GM19043 (cell line): ENCODE results near the gene FHOD3.

ENCODE experiments used
- ATAC-seq: cut with Tn5 transposase; IDR thresholded peaks from one replicate; pipeline ENCODE4 v1.9.1; 2021; ENCODE audit warnings: low read depth; ENCODE audit not compliant: unreplicated experiment

Gene FHOD3

DNA sequence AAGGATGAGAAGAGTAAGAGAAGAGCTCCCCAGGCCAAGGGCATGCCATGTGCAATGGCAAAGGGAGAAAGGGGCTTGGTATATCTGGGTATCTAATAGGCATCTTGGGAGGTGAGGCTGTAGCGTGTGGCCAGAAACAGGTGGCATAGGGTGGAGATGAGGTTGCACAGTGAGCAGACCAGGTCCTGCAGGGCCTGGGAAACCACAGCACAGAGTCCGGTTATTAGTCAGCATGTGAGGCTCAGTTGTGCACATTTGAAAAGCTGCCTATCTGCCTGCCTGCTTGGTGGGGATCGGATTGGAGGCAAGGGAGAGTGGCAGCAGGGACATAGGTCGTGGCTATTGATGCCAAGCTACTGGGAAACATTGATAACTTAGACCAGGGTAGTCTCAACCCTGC is 340.7 kb downstream of the FHOD3 start:
- peak; percentile 83 for ATAC-seq

DNA sequence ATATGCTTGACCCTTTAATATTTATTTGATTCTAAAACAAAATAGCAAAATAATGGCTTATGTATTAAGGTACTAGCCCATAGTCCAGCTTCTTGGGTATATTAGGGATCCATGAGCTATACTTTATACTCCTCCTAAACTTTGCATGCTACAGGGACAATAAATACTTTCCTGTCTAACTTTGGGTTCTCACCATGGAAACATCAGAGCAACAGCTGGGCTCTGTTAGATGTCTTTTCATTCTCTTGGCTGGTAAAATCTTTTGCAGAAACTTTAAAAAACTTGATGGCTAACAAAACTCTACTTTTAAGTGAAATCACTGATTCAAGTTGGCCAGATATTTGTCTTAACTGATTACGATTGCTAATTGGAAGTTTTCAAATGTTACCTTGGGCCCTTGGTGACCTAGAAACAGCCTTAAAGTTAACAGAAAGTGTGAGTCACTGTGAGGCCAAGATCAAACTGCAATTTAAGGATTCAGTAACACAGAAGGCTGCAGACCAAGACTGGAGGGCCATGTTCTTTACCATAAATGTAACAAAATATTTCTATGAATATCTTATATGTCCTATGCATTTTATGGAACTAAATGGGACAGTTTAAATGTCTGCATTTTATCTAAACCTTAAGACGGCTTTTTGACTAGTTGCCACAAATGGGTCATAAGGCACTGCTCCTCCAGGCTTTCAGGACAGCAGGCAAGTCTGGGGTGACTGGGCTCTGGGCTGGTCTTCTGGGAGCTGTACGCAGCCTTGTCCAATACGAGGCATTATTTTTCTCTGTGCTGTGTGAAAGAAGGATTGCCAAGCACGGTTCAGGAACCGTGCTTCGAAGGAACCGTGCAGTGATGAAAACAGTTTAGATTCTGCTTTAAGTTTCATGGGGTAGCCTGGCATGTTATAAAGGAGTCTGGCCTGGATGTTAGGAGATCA is 342.8 kb downstream of the FHOD3 start:
- ATAC-seq: no peak

DNA sequence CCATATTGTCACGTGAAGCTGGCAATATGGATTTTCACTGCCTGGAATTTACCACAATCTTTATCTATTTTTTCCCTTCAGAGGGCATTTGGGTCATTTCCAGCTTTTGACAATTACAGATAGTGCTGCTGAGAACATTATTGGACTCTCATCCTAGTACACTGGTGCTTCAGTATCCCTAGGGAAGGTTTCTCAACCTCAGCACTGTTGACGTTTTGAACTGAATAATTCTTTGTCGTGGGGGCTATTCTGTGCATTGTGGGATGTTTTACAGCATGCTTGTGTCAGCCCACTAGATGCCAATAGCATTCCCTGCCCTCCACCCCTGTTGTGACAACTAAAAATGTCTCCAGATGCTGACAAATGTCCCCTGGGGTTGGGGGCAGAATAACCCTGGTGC is 345.5 kb downstream of the FHOD3 start:
- ATAC-seq: no peak

DNA sequence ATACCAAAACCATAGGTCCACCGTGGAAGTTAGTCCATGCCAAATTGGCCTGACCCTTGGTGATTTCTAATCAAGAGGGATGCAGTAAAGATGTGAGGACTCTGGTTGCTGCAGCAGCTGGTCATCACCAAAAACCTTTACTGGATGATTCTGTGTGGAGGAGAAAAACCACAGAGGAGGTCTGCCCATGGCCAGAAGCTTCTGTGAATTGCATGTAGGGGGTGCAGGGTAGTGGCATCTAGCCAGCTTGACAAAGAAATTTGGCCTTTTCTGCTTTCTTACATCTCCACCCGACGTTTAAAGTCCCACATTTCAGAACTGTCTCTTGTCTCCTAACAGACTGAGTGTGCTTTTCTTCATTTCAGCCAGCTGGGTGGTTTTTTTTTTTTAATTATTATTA is 351.3 kb downstream of the FHOD3 start:
- no peak for ATAC-seq

DNA sequence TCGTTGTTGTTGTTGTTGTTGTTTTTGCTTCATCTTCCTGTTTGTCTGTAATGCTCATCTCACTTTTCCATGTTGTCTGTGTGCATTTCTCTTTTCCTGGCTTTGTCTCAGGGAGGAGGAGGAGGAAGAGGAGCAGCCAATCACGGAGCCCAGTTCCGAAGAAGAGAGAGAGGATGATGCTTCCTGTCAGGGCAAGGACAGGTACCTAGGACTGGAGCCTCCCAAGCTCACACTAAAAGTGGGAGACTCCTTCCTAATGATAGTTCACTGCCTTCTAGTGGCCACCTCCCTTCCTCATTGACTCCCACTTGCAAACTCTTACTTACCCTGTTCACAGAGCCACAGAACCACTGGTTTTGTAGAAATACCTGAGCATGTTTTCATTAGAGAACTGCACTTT is 351.7 kb downstream of the FHOD3 start:
- ATAC-seq: no peak

DNA sequence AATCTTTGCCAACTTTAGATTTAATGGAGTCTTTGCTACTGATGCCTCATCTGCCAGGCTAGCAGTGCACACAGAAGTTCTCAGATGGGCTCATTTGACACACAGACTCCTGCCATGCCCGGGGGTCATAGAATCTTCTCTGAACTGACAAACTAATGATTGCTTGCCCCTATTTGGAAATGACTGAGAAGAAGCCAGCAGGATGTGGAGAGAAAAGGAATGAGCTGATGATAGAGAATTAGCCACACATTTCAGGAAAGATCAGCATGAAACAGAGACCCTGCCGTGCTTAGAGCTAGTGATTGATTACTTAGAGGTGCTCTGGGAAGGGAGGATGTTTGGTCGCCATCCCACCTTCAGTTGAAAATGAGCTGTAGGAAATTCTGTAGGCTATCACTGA is 352.8 kb downstream of the FHOD3 start:
- ATAC-seq: no peak

DNA sequence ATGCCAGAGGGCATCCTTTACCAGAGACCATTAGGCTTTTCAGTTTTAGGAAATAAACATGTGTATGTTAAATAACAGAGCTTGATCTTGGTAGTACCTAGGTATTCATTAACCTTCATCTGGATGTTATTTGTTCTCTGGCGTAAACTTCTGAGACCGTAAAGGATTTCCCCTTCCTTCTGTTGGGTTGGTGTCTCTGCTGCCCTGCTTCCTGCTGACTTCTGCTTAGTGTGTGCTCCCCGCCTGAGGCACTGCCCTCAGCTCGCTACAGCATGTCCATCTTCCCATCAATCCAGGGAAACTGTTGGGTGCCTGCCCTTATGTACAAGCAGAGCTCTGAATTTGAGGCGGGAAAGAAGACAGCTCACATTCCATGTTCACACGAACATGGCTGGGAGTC is 353.4 kb downstream of the FHOD3 start:
- peak; percentile 84 for ATAC-seq

DNA sequence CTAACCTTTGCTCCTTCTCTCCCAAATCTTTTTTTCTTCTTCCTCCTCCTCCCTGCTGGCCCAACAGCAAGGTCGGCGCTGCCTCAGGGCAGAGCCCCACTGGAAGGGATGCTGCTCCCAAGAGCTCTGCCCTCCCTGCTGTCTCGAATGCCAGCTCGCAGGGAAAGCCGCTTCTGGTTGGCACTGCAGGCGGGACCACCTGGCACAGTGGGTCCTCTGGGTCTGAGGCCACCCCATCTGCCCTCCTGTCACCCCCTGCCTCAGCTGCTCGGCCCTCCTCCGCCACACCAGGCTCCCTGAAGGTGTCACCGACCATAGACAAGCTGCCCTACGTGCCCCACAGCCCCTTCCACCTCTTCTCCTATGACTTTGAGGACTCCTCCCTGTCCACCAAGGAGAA is 355.0 kb downstream of the FHOD3 start:
- ATAC-seq: no peak

DNA sequence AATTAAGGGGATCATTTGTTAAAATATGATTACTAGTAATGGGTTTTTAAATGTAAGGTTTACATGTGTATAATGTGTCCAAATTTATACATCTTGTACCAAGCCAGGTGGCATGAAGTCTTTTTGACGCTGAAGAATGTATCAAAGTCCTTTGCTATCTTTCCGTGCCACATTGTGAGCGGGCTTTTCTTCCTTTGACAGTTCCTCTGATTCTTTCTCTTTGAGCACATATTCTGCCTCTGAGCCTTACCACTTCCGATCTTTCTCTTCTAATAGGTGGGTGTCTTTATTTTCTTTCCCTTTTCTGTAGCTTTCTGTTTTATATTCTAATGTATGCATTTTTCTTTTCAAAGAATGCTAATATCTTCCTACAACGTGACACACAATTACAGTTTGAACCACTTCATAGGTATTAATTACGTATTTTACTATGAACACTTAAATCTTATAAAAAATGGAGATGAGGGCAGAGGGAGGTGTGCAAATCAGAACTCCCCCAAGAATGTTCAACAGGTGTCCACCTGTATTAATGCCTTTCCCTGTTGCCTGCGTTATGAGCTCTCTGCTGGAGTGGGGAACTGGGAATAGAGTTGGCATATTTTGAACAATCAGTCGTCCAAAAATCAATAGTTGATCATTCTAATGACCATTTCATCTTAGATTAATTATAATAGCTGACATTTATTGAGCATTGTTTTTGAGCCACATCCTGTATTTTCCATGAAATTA is 355.8 kb downstream of the FHOD3 start:
- ATAC-seq: no peak

DNA sequence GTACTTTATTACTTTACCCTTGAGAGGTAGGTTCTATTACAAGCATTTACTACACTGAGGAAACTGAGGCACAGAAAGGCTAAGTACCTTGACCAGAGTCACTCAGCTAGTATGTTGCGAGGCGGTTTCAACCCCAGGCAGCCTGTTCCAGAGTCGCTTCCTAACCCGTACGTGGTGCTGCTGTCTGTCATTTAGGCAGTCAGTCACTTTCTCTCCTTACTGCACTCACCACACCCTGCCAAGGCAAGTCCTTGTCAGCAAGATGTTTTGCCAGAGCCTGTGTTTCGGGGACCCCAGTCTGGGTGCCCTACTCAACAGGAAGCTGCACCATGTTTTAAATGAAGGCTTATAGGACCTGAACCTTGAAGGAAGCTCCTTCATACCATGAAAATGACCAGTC is 356.4 kb downstream of the FHOD3 start:
- no peak for ATAC-seq

DNA sequence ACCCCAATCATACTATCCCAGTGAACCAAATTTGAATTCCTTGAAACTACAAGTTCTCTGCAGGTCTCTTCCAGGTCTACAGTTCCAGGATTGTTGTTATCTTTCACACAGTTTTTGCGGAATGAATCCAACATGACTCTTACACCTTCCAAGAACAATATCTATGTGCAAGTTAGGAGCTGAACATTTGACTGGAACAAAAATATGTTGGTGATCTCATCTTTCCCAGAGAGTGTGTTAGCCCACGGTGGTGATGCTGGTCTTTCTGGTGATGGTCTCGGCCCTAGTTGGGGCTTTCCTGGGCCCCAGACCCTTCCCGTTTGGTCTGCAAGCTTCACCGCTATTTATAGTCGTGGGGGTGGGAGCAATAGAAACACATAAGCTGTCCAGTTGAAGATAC is 357.6 kb downstream of the FHOD3 start:
- ATAC-seq: no peak

DNA sequence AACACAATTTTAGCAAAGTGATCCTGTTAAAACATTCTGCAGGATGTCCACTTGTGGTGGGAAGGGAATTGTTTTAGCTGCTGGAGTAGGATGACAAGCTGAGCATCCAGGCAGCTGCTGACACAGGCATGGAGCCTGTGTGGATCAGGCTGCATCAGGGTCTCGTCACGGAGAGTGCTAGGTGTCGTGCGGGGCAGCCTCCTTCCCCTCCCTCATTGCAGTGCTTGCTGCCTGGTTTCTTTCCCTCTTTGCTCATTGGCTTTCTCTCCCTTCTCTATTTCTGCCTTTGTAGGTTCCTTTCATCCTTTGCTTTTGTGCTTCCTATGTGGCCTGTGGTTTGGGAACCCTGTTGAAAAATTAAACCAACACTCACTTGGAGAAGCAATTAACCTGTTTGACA is 358.4 kb downstream of the FHOD3 start:
- ATAC-seq: no peak

DNA sequence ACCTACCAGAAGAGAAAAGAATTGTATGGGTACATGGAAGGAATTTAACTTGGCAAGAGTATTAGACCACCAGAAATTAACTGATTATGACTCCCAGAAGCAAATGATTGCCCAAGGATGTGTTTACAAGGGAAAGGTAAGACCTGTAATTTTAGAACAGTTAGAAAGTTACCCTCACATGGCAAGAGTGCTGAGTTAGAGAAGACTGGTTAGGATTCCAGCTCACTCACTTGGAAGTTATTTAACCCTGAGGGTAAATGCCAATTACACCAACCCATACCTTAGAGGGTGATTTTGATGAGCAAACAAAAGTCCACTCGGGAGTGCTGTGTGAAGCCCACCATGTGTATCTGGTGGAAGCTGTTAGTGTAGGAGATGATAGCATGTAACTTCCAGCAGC is 361.1 kb downstream of the FHOD3 start:
- no peak for ATAC-seq

DNA sequence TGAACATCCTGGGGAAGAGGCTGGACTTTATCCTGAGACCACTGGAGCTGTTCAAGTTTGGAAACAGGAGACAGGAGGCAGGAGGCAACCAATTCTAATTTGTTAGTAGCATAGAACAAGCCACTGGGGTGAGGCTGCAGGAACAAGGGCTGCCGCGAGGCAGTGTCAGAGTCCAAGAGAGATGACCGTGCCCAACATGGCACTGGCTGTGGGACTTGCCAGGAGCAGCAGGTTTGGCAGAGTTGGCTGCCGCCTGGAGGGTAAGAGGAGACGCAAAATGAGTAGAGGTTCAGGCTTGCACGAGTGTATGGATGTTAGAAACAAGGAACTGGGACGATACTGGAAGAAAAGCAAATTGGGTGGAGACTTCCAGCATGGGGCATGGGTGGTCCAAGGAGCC is 362.8 kb downstream of the FHOD3 start:
- ATAC-seq: no peak

DNA sequence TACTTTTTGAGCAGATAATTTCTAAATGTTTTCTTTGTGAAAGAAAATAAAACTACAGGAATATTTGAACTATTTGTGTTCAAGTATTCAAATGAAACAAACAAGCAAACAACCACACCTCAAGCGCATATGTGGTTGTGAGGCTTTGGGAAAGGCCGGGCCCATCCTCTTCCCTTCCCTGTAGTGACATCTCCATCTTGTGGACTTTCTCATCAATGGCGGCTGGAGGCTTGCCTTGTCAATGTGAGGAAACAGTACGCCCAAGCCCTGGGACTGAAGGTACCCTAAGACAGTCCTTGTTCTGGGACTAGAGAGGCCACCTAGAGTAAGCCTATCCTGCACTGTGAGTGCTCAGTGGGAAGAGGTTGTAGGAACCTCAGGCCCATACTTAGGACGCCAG is 364.5 kb downstream of the FHOD3 start:
- ATAC-seq: no peak

DNA sequence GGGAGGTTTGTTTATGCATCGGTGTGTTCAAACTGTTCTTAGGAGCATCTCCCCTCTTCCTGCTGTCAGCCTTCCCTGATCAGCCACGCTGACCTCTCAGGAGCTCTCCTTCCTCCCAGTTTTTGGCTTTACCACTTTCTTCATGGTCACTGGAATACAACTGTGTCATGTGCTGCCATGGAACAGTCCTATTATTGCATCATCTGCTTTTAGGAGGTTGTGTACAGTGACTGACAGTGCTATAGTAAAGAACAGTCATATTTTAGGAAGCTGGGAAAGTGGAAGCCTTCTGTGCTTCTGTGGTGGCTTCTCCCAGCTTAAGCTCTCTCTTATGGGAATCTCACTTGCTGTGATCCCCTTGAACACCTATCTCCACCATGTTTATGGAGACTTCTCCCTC is 365.8 kb downstream of the FHOD3 start:
- no peak for ATAC-seq

DNA sequence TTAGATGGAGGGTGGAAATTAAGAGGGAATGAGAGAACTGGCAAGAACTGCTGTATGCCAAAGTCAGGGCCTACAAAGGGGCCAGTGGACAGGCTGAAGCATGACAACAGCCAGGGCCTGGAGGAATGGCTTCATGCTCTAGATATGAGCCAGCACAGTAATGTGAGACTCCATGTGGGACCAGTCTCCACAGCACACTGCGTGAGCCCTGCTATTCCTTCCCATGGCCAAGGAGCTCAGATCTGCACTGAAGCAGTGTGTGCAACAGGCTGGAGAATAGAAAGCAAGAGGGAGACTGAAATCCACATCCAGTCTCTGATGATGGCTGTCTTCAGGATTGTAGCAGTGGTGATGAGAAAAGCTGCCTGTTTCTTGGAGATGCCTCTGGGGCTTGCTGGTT is 368.4 kb downstream of the FHOD3 start:
- ATAC-seq: no peak

DNA sequence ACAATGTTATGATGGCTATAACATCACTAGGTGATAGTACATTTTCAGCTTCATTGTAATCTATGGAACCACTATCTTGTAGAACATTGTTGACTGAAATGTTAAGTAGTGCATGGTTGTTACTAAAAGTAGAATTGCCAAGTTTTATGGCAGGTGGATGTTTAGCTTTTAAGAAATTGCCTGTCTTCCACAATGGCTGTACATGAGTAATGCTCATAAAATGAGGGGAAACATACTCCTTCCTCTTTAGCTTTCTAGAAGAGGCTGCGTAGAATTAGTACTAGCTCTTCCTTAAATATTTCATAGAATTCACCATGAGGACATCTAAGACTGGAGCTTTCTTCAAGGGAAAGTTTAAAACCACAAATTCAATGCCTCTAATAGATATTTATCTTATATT is 370.3 kb downstream of the FHOD3 start:
- no peak for ATAC-seq

DNA sequence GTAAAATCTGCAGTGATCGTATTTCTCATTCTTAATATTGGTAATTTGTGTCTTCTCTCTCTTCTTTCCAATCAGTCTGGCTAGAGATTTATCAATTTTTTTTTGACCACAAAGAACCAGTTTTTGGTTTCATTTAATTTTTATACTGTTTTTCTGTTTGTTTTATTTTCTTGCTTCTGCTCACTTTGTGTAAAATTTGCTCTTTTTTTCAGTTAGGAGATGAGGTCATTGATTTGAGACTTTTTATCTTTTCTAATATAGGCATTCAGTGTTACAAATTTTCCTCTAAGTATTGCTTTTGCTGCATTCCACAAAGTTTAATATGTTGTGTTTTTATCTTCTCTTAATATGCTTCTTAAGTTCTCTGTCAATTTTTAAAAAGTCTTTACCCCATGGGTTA is 370.8 kb downstream of the FHOD3 start:
- no peak for ATAC-seq

DNA sequence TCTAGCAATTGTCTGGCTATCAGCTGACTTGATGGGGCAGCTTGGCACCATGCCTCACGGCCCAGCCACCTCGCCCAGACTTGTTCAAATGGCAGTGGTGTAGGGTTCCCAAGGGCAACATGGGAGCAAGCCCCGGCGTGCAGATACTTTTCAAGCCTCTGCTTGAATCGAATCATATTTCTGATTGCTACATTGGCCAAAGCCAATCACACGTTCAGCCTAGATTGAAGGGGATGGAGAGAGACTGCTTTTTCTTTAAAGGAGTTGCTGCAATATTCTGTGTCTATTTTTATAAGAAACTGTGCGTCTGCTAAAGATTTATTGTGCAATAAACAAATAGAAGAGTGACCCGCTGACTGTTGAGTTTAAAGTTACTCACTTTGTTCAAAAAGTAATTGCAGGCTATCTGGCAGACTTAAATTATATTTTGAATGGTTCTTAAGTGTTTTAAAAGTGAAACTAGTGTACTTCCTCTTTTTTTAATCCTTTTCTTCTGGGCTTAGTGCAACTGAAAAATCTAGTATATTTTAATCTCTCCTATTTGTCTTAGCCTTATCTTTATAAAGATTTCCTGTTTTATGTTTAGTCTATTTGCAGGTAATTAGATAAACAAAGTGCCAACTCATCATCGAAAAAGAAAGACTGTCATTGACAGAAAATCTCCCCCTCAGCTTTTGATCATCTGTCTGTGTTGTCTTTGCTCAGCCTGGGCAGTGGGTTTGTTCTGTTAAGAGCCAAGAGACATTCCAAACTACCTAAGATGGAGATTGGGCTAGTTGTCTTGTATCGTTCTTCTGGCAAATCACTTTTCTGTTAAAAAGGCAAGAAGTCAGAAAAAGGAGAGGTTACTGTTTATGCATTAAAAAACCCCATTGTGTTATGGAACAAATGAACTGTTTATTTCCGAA is 375.2 kb downstream of the FHOD3 start:
- ATAC-seq: peak; percentile 70

DNA sequence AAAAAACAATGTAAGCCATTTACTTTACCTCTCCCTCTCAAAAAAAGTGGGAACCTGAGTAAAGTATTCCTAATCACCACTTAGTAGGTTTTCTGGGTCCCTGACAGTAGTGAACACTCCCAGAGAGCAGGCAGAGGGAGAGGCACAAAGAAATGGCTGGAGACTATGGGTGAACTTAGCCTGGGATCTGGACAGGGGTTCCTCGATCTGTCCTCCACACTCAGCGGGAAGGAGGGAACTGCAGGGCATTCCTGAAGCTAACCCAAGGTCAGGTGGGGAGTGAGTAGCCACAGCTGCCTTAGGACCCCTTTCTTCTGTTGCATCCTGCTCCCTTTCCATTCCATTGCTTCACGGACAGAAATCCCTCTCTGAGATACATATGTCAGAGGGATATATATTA is 375.9 kb downstream of the FHOD3 start:
- no peak for ATAC-seq
